GM18861 (cell line): ENCODE results near the gene SERBP1.
"Not testable (repeated sequence)": the region's sequence is repeated elsewhere in the genome, so short reads cannot be mapped to it uniquely, and the experiment has no call there.

Experiments
- ATAC-seq: cut with Tn5 transposase; IDR thresholded peaks from one replicate; pipeline ENCODE4 v1.9.1; 2021; ENCODE audit not compliant: unreplicated experiment

Gene SERBP1

GRCh38 chr1:67441183-67441582, 11.0 kb upstream of the SERBP1 start:
- ATAC-seq: no peak

GRCh38 chr1:67440339-67440738, 10.1 kb upstream of the SERBP1 start:
- ATAC-seq: no peak

- no peak for ATAC-seq
Measured at GRCh38 chr1:67439277-67440029, 9.3 kb upstream of the SERBP1 start.

GRCh38 chr1:67437961-67438360, 7.8 kb upstream of the SERBP1 start:
- ATAC-seq: no peak

- ATAC-seq: no peak
Measured at GRCh38 chr1:67436511-67437055, 6.4 kb upstream of the SERBP1 start.

- no peak for ATAC-seq
Measured at GRCh38 chr1:67434491-67434890, 4.3 kb upstream of the SERBP1 start.

- ATAC-seq: no peak
Measured at GRCh38 chr1:67433837-67434236, 3.6 kb upstream of the SERBP1 start.

- no peak for ATAC-seq
Measured at GRCh38 chr1:67432745-67433144, 2.5 kb upstream of the SERBP1 start.

- ATAC-seq: no peak
Measured at GRCh38 chr1:67431869-67432578, 1.8 kb upstream of the SERBP1 start.

- ATAC-seq: no peak
Measured at GRCh38 chr1:67431156-67431765, 1.1 kb upstream of the SERBP1 start.

- no peak for ATAC-seq
Measured at GRCh38 chr1:67429528-67430357, 459 bp downstream of the SERBP1 start.

- no peak for ATAC-seq
Measured at GRCh38 chr1:67429011-67429527, 1.1 kb downstream of the SERBP1 start.

- no peak for ATAC-seq
Measured at GRCh38 chr1:67427947-67428346, 2.3 kb downstream of the SERBP1 start.

- no peak for ATAC-seq
Measured at GRCh38 chr1:67427465-67427864, 2.7 kb downstream of the SERBP1 start.

- no peak for ATAC-seq
Measured at GRCh38 chr1:67420835-67421492, 9.2 kb downstream of the SERBP1 start.

- no peak for ATAC-seq
Measured at GRCh38 chr1:67418839-67419586, 11.2 kb downstream of the SERBP1 start.

GRCh38 chr1:67417733-67418132, 12.5 kb downstream of the SERBP1 start:
- not testable (repeated sequence) for ATAC-seq

- no peak for ATAC-seq
Measured at GRCh38 chr1:67415041-67415440, 15.2 kb downstream of the SERBP1 start.

GRCh38 chr1:67414574-67414973, 15.6 kb downstream of the SERBP1 start:
- ATAC-seq: no peak
